ENCODE measurements around the gene LGALS9. TPM values are rescaled to one million over a fixed set of nuclear protein-coding genes. Genes with fewer than 3 reads are reported as not detected.

The LGALS9 gene
- total and polyA plus RNA-seq, 2 experiments from 2014 or later = 0.48 to 0.73 TPM

- peaks cover 7% of the 10 kb centered on the region for H3K27me3 Mint-ChIP-seq (ENCODE audit: insufficient read depth, low read depth, poor library complexity)
- peaks cover 4% of the 10 kb centered on the region; the same call in 1 of the 2 replicates for H4K20me1 ChIP-seq (replicated peaks; ENCODE audit: insufficient read depth)
- H3K36me3 ChIP-seq (ENCODE audit: insufficient read depth) = peaks cover under 1% of the 10 kb centered on the region; the same call in 1 of the 2 replicates
Measured at GRCh38 chr17:27603880-27604794, 26.9 kb upstream of the LGALS9 start.

More at GRCh38 chr17:27603880-27604794, 26.9 kb upstream of the LGALS9 start:
- H3K9me2 ChIP-seq (ENCODE audit: insufficient read depth) = no peaks in the 10 kb centered on the region
- H3K4me3 Mint-ChIP-seq = no peak overlapping the region
- TF ChIP-seq EZH2phosphoT487 (IDR thresholded peaks at IDR 0.05; ENCODE audit: unreplicated experiment) = no peak
- no peak for TF ChIP-seq CTCF (conservative IDR thresholded peaks at IDR 0.05; ENCODE audit: low read depth in 2 of 2)
- no peak for TF ChIP-seq ZNF462 (CRISPR knock-in tag; IDR thresholded peaks at IDR 0.05)
- no peak for TF ChIP-seq ZNF331 (CRISPR knock-in tag; IDR thresholded peaks at IDR 0.05; ENCODE audit: low read depth)
- TF ChIP-seq STAT1 (IDR thresholded peaks at IDR 0.05; ENCODE audit: unreplicated experiment) = no peak
- no peak for TF ChIP-seq EZH2 (IDR thresholded peaks at IDR 0.05; ENCODE audit: low read depth, unreplicated experiment)
- no peak for TF ChIP-seq CREB1 (CRISPR knock-in tag; IDR thresholded peaks at IDR 0.05; ENCODE audit: low read depth)
- TF ChIP-seq ZNF114 (CRISPR knock-in tag; IDR thresholded peaks at IDR 0.05) = no peak
- no peak for TF ChIP-seq POLR2AphosphoS5 (IDR thresholded peaks at IDR 0.05; ENCODE audit: low read depth)
- no peak for TF ChIP-seq REST (IDR thresholded peaks at IDR 0.05; ENCODE audit: unreplicated experiment)
- no peak for TF ChIP-seq JUNB (IDR thresholded peaks at IDR 0.05; ENCODE audit: unreplicated experiment)
- TF ChIP-seq ETS1 (IDR thresholded peaks at IDR 0.05) = no peak
- no peak for TF ChIP-seq NANOG (IDR thresholded peaks at IDR 0.05; ENCODE audit: borderline replicate concordance)
- H3K27me3 ChIP-seq (ENCODE audit: insufficient read depth) = no peaks in the 10 kb centered on the region
- peaks cover 7% of the 10 kb centered on the region; the same call in 2 of the 3 replicates for H3K4me1 Mint-ChIP-seq
- peaks cover 25% of the 10 kb centered on the region for H3K36me3 Mint-ChIP-seq (ENCODE audit: low read depth)
- DNase-seq (ENCODE audit: low spot score) = no peak
- no peaks in the 10 kb centered on the region for H3F3A ChIP-seq (replicated peaks; ENCODE audit: low read depth)
- no peak overlapping the region for H3K27ac ChIP-seq (ENCODE audit: low read depth)
- no peak overlapping the region for H3K4me2 ChIP-seq
- H3K79me2 ChIP-seq (replicated peaks; ENCODE audit: insufficient read depth) = no peaks in the 10 kb centered on the region
- H3K9me3 Mint-ChIP-seq = no peaks in the 10 kb centered on the region
- H2AFZ ChIP-seq = no peak overlapping the region
- no peak overlapping the region for H3K4me3 ChIP-seq
- H3K4me1 ChIP-seq (ENCODE audit: insufficient read depth) = peaks cover 5% of the 10 kb centered on the region; the same call in 1 of the 2 replicates
- ATAC-seq = no peak
- no peak overlapping the region for H3K27ac Mint-ChIP-seq
